Measurements from ENCODE around the gene CFL1.

CFL1 gene

DNA sequence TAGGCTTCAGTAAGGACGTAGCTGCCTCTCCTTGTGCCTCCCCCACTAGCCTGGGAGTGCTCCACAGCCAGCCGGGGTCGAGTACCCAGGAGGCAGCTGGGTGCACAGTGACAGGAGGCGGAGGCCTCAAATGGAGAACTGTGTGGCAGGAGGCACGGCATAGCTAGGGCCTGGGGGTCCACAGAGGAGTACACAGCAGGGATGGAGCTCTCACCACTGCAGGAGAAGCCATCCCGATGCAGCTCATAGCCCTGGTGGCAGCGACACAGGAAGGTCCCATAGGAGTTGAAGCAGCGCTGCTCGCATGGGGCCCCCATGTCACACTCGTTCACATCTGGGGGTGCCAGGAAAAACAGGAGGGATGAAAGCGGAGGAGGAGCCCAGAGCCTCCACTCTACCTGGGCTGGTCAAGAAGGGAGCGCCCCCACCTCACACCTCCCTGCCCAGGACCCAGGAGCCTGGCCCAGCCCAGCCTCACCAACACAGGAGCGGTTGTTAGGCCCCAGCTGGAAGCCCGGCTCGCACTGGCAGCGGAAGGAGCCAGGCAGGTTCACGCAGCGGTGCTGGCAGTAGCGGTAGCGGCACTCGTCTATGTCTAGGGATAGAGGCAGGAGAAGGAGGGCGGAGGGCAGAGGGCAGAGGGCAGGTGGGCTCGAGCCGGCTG is 11.8 kb upstream of the CFL1 start:
- no peak for DNase-seq

DNA sequence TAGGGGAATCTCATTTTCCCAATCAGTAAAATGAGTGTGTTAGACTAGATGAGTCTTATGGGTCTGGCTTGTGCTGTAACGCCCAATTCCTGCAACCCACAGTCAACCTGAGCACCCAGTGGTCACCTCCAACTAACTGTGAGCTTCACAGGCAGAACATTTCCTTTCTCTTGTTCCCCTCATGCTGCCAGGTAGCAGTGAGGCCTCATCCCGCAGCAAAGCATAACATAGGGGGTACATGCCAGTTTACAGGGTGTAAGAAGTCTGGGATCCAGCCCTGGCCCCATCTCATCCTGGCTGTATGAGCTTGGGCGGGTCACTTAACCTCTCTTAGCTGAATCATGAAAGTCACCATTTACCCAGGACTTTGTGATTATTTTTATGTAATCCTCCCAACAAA is 10.9 kb upstream of the CFL1 start:
- DNase-seq, result no peak

DNA sequence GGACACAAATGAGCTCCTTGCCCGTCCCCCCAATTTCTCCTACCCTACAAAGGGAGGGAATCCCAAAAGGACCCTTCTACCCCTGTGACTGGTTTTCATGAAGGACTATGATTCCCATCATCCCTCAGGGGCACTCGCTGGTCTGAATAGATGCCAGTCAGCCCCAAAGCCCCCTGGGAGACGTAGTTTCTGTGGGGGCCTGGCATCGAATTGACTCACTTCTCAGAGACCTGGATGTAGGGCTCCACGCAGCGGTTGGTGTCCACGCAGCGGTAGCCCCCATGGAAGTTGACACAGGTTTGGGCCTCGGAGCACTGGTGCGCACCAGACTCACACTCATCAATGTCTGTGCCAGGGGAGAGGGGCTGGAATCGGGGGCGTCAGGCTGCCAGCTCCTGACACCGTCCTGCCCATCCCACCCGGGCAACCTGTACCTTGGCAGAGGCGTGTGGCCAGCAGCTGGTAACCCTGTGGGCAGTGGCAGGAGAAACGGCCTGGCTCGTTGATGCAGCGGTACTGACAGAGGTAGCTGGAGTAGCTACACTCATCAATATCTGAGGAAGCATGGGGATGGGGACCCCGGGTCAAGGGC is 10.2 kb upstream of the CFL1 start:
- DNase-seq, result no peak

DNA sequence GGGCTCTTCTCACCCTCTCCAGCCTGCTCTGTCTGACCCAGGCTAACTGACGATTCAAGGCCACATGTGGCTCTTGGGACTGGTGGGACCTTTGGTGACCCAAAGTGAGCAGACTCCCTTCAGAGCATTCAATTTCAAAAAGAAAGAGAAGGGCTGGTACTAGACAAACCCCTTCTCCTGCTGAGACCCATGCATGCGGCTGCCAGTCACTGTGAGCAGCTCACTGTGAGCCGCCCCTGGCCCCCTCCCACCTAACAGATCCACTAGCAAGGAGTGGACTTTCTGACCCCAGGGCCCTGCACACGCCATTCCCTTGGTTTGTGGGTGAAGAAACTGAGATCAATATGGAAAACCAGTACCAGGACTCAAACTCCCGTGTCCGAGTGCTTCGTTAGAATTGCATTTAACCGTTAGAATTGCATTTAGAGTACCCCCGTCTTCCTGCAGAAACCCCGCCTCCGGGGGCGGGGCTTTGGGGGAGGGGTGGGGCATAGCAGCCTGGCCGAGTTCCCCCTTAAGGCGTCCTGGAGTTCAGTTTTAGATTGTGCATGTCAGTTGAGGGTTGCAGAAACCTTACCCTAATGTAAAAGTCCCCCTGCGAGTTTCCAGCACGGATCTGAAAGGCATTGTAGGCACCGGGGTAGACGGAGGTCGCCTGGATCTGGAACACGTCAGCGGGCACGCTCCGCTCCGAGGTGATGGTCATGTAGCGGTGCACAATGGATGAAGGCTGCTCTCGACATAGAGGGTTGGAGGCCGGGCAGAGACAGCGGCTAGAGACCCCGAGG is 9.5 kb upstream of the CFL1 start:
- DNase-seq, result no peak

DNA sequence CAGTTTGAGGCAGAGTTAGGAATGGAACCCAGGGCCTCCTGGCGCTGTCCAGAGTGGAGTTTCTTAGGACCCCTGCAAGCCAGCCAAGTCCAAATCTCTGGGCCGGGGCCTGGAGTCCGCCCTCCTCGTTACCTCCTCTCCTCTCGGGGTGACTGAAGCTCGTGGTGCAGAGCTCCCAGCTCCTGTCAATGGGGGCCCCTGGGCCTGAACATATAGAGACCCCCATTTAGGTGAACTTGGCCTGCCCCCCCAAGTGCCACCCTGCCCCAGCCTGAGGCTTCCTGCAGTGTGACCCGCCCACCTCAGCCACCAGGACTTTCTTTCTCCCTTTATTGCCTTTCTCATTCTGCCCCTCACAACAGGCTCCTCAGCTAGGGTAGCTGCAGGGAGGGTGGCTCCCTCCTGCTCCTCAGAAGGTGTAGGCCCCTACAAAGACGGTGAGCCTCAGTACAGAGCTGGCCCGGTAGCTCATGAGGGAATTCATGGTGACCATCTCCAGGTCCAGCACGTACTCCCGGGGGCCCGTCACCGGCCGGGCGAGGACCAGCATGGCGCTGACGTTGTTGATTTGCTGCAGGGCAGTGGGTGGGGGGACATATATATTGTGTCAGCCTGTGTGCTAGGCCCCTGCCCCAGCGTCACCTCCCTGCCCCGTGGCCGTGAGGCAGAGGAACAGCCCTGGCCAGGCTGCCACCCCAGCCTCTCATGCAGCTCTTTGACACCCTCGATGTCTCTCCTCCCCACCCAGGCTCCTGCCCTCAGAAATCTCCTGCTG is 8.7 kb upstream of the CFL1 start:
- DNase-seq, result no peak

DNA sequence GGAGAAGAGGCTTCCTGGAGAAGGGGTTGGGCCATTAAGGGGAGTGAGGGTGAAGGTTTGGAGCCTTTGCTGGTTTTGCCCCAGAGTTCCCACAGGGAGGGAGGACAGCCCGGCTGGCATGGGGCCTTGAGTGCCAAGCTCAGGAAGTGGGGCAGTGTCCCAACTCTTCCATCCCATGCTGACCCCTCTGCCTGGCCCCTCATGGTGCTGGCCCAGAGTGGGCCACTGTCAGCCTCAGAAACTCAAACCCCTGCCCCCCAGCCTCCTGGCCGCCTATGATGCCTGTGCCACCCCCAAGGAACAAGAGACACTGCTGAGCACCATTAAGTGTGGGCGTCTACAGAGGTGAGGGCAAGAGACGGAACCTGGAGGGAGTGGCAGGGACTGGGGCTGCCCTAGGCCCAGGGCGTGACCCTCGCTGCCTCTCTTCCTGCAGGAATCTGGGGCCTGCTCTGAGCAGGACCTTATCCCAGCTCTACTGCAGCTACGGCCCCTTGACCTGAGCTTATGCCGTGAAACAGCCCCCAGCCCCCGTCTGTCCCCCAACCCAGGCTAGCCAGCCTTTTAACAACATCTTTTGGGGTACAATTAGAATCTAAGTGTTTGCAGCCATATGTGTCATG is 7.7 kb upstream of the CFL1 start:
- DNase-seq, result no peak

DNA sequence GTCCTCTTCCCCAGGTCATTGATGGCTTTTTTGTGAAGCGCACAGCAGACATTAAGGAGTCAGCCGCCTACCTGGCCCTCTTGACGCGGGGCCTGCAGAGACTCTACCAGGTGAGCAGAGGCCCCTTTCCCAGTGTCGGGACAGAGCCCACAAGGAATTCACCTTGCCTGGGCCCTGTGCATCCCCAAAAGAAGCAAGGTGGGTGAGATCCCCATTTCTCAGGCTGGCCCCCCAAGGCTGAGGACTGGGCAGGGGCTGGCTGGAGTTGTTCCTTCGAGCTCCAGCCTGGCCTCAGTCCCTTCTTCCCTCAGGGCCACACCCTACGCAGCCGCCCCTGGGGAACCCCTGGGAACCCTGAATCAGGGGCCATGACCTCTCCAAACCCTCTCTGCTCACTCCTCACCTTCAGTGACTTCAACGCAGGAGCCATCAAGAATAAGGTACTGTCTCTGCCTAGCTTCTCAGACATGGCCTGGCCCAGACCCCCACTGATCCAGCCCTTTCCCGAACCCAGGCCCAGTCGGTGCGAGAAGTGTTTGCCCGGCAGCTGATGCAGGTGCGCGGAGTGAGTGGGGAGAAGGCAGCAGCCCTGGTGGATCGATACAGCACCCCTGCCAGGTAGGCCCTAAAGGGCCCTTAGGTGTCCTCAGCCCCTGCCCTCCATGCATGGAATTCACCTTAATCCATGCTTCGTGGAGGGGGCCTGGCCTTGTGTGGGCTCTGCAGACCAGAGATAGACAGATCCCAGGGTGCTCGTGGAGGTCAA is 6.9 kb upstream of the CFL1 start:
- DNase-seq, result no peak

DNA sequence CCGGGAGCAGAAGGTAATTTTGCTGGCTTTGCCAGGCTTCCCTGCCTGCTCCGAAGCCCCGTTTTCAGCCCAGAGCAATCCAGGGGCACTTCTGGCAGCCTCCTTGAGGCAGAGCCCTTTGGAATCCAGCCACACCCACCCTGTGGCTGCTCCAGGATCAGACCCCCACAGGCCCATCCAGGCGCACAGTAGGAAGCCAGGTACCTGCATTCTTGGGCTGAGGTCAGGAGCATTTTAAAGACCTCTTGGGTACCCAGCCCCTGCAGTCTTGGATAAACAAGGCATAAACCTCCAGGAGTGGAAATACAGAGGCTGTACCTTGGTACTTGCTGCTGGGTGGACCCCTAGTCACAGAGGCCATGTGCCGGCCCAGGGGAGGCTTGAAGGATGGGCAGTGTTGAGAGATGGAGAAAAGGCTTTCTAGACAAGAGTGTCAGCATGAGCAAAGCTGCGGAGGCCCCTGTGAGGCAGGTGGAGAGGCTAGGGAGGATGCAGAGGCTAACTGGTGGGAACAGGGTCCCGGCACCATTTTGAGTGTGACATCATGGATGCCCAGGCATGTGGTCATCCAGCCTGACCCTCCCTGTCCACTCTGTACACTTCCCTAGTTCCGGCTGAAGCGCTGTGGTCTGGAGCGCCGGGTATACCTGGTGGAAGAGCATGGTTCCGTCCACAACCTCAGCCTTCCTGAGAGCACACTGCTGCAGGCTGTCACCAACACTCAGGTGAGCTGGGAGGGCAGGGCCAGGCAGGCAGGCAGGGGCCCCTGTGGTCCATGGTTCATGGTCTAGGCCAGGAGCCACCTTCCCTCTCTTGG is 6.1 kb upstream of the CFL1 start:
- no peak for DNase-seq

DNA sequence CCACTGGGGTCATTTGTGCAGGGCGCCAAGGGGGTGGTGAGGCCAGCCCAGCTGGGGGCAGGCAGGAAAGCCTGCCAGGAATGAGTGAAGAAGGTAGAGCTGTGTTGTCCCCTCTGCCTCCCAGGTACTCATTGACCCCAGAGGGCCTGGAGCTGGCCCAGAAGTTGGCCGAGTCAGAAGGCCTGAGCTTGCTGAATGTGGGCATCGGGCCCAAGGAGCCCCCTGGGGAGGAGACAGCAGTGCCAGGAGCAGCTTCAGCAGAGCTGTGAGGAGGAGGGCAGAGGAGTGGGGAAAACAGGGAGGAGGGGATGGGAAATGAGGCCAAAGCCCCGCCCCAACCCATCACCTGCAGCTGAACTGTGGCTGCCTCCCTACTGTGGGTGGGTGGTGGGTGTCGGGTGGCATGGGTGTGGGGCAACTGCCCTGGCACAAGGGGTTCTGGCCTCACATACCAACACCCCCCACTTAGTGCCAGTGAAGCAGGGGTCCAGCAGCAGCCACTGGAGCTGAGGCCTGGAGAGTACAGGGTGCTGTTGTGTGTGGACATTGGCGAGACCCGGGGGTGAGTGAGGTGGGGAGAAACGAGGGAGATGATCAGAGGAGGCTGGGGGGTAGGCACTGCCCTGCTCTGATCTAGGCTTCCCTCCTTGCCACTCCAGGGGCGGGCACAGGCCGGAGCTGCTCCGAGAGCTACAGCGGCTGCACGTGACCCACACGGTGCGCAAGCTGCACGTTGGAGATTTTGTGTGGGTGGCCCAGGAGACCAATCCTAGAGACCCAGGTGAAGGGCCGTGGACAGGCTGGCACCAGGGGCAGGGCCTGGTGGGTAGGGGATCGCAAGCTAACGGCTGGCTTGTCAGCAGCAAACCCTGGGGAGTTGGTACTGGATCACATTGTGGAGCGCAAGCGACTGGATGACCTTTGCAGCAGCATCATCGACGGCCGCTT is 5.2 kb upstream of the CFL1 start:
- DNase-seq, result no peak

DNA sequence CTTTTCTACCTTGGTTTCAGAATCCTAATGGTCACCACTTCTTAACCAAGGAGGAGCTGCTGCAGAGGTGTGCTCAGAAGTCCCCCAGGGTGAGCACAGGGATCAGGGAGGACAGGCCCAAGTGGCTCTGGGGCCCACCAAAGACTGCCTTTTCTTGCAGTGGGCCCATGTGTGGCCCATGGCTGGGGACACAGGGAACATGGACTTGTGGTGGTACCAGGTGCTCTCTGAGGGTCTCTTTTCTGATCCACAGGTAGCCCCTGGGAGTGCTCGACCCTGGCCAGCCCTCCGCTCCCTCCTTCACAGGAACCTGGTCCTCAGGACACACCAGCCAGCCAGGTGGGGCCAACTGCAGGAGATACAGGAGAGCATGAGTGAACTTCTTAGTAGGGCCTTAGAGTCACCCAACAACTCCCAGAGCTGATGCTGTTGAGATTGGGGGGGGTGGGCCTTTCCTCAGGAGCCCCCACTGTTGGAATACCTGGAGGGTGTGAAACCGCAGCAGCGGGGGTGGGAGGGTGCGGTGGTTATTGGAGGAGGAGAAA is 4.3 kb upstream of the CFL1 start:
- DNase-seq, result no peak

DNA sequence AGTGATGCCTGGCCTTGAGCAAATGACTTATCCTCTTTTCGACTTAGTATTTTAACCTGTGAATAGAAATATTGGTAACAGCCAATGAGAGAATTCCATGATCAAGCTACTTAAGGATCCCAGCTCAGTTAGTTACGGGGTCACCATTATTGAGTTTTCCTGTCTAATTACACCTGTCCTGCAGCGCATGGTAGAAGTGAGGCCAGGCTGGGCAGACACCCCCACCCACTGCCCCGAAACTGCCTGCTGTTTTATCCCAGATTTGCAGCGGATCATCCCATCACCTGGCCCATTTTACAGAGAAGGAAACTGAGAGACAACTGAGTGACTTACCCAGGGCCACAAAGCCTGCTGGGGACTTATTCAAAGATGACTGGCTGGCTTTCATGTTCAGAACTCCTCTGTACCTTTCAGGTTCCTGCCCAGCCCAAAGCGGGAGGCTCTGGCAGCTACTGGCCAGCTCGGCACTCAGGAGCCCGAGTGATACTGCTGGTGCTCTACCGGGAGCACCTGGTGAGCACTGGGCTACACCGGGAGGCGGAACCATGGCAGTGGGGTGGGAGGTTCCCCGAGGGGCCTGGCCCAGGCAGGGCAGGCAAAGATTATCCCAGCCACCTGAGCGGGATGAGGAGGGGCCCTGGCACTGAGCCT is 3.7 kb upstream of the CFL1 start:
- no peak for DNase-seq

DNA sequence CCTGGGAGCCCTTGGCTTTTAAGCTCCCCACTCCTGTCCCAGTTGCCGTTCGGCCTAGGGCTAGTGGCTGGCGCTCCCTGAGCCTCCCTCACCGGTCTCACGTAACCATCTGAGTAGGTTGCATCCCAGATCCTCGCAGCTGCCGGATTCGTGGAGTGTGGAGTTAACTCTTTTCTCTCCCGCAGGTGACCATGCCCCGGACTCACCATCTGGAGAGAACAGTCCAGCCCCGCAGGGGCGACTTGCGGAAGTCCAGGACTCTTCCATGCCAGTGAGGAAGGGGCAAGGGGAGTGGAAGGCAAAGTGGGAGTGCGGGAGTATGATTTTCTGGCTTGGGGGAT is 3.2 kb upstream of the CFL1 start:
- no peak for DNase-seq

DNA sequence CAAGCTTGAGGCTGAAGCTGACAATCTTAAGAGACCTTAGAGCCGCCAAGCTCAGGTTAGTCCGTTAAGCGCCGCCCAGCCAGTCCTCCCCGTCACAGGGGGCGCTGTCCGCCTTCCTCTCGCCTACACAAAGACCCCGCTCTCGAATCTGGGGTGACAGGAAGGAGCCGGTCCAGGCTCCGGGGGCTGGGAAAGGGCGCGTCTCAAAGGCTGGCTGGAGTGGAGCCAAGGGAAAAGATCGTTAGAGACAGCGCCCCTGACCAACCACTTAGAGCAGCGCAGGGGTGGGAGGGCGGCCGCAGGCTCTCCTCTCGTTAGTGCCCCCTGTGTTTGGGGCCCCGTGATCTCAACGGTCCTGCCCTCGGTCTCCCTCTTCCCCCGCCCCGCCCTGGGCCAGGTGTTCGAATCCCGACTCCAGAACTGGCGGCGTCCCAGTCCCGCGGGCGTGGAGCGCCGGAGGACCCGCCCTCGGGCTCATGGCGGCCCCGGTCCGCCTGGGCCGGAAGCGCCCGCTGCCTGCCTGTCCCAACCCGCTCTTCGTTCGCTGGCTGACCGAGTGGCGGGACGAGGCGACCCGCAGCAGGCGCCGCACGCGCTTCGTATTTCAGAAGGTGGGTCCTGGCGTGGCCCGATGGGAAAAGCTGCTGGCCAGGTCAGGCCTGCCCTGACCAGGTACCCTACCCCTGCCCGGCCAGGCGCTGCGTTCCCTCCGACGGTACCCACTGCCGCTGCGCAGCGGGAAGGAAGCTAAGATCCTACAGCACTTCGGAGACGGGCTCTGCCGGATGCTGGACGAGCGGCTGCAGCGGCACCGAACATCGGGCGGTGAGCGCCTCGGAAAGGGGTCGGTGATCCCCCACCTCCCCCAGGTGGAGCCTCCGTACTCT is 2.5 kb upstream of the CFL1 start, which contains the start of gene MUS81:
TSS of gene MUS81 (plus strand) at position 156 of the 887 bp plus-strand sequence. CDS start at position 477, 321 bp downstream.
- peak; percentile 97 for DNase-seq

DNA sequence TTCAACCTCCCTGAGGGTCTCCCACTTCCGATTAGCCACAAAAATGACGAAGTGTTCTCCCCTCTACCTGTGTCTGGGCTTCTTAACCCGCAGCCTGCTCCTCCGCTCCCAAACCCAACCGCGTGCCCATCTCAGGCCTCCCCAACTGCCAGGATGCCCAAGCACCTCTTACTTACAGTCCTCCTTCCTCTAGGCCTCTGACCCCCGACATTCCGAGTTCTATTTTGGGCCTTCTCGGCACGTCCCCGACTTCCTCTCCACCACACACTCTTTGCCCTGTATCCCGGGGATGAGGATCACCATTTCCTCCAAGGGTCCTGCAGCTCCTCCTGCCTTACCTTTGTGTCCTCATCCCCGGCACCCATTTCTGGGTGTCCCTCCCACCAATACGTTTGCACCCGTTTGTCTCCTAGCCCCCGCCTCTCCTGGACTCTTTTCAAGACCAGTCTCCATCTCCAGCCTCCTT is 1.9 kb upstream of the CFL1 start:
- DNase-seq, result peak; percentile 47

DNA sequence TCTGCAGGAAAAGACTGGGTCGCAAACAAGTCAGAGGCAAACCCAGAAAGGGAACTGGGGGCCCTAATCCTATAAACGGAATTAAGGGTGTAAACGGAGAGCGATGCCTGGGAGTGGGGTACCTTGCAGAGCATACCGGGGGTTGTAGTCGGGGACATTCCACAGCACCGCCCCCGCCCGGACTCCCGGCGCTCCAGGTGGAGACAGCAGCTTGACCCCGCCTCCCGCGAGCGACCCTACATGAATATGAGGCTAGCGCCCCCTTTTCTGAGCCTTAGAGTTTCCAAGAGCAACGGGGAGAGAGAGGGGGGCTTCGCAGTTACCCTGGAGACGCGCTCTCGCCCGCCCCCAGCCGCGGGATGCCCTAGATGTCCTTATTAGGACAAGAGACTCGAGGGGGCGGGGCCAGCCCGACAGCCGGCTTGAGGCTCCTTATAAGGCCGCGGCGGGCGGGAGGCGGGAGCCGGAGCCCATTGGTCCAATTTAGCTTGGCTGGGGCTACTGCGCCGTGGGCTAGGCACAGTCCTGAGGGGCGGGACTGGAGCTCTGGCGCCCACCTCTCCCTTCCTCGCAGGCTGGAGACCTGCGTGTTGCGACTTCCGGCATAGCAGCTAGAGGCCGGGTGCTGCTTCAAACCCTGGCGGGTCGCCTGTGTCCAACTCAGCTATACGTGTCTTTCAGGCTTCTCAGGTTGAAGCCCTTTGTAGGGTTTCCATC is 1.3 kb upstream of the CFL1 start:
- DNase-seq, result peak; percentile 99

DNA sequence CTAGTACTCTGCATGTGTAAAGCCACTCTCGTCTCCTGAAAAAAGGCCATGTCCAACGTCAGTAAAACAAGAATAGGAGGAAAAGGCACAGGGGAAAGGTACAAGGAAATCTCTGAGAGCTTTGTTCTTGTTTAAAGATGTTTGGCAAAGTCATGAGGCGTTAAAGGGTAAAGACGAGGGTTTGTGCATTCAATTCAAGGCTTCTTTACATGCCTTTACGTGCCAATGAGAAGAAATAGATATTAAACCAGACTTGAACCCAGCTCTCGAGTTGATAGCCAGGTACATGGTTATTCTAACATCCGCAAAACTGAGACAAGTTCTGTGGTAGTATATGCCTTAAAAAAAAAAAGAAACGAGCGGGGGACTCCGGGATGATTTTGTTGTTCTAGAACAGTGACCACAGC is 704 bp upstream of the CFL1 start:
- DNase-seq, result peak; percentile 29

DNA sequence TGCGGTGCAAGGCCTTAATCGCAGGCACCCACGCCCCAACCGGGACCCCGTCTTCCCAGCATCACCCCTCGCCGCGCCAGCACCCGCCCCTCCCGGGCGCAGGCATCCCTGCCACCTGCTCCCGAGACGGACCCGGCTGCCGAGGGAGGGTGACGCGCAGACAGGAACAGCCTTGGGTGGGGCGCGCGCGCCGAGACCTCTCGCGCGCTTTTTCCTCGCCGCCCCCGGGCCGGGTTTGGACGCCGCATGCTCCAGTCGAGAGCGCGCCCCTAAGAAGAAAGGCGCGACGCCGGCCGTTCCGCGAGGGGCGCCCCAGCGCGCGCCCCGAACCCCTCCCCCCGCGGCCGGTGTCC is 504 bp downstream of the CFL1 start:
- DNase-seq, result peak; percentile 65
